Endometrium (tissue), 2 donors: ENCODE results near the gene LIX1.
"Not testable (repeated sequence)": the region's sequence is repeated elsewhere in the genome, so short reads cannot be mapped to it uniquely, and the experiment has no call there.

ENCODE experiments used
- FAIRE-seq: peaks from 2 replicates; lab custom pipeline; 2012; peaks lifted over from hg19 to GRCh38; lab: Jason Lieb, UNC
- donor health status: control.
- donor health status: control.

The LIX1 gene

DNA sequence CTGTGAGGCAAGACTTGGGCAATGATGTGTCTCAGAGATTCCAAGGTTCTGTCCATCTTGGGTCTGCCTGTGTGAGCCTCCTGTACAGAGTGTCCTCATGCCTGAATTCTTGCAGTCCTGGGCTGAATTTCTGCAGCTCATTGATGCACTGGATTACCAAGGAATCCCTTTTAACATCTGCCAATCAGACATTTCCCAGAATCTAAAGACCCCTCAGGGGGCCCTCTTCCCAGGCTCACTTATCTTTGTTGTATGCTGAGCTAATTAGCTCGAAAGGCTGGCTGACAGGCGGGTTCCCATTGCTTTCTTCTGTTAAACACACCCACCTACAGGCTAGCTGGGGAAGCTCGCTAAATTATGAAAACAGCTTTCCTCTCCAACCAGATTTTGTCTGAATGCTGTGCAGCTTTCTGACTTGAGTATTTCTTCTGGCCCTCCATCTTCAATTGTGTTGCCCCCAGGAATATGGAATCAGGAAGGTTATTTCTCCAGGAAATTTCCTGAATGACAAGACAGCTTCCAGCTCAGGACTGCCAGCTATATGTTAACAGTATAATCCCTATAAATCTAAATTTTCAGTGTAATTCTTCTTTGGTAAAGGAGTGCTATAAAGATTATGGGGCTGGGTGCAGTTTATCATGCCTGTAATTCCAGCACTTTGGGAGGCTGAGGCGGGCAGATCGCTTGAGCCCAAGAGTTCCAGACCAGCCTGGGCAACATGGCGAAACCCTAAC lies at the start of gene LIX1:
TSS of gene LIX1 (minus strand) at position 91 of the 734 bp plus-strand sequence. CDS start at position 56, 35 bp downstream.
- no peak for FAIRE-seq

DNA sequence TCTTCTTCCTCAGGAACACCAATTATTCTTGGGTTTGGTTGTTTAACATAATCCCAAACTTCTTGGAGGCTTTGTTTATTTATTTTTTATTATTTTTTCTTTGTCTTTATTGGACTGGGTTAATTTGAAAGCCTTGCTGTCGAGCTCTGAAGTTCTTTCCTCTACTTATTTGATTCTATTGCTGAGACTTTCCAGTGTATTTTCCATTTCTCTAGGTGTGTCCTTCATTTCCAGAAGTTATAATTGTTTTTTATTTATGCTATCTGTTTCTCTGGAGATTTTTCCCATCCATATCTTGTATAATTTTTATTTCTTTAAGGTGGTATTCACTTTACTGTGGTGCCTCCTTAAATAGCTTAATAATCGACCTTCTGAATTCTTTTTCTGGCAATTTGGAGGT lies 49.5 kb upstream of the LIX1 start:
- no peak for FAIRE-seq

DNA sequence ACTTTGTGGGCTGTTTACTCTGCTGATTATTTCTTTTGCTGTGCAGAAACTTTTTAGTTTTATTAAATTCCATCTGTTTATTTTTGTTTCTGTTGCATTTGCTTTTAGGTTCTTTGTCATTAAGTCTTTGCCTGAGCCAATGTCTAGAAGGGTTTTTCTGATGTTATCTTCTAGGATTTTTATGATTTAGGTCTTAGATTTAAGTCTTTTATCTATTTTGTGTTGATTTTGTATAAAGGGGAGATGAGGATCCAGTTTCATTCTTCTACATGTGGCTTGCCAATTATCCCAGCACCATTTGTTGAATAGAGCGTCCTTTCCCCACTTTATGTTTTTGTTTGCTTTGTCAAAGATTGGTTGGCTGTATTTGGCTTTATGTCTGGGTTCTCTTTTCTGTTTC lies 47.1 kb upstream of the LIX1 start:
- not testable (repeated sequence) for FAIRE-seq

DNA sequence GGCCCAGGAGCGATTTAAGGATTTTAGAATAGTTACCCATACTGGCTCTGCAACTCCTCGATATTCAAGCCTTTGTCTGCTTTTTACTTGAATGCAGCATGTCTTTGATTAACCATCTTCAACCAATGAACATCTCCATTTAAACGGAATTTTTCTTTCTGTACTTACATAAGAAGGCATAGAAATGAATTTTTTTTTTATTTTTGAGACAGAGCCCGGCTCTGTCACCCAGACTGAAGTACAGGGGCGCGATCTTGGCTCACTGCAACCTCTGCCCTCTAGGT lies 41.5 kb upstream of the LIX1 start:
- no peak for FAIRE-seq

DNA sequence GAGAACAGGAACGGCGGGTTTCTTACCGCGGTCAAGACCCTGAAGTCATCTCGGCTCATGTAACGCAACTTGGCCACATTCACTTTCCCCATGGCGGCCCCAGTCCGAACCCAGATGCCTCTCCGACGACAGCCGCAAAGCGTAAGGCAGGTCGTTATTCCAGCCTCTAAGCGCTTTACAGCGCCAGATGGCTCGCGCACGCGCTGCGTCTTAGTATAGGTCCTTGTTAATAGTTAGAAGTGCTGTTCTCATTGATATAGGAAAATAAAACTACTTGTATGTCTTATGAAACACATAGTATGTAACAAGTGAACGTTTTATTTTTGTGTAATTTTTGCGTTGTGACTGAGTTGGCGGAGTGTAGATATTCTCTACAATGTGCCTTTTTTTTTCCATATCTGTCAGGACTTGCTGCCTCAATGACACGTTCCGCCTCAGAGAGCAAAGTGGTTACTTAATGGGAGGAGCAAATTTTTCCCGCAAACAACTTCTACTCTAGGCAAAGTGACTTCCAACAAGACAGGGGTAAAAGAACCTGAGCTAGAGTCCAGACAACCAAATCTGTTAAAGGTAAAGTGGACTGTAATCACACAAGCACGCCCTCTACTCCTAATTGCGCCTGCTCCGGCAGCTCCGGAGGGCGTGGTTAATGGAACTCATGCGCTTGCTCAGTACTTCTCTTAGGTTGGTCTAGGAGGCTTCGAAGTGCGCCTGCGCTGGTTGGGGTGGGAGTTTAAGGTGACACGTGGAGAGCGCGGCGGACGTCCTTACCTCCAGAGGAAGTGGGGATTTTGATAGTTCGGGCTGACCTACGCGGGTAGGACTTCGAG lies 40.9 kb upstream of the LIX1 start, which contains the start of gene RIOK2:
TSS of gene RIOK2 (minus strand) at position 148 of the 830 bp plus-strand sequence. CDS start at position 92, 56 bp downstream.
- peak; percentile 70 for FAIRE-seq

DNA sequence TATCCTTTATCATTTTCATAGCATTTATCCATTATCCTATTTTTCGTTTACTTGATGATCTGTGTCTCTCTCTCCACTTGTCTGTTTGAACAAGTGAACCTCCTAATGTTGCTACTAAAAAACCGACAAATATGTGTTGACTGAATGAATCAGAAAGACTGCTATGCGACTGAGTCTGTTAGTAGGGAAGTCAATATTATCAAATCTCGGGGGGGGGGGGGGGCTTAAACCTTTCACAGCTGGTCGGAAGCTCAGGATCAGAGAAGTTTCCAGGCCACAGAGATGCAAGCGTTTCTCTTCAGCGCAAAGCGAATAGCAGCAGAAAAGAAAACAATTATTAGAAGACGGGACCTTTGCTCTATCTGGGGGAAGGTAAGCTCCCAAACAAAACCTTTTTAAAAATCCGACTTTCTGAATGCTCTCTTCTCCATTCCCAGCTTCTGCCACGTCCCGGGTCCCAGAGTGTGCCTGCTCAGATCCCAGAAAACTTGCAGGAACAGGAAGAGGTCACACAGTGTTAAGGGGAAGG lies 40.2 kb upstream of the LIX1 start:
- FAIRE-seq: no peak

DNA sequence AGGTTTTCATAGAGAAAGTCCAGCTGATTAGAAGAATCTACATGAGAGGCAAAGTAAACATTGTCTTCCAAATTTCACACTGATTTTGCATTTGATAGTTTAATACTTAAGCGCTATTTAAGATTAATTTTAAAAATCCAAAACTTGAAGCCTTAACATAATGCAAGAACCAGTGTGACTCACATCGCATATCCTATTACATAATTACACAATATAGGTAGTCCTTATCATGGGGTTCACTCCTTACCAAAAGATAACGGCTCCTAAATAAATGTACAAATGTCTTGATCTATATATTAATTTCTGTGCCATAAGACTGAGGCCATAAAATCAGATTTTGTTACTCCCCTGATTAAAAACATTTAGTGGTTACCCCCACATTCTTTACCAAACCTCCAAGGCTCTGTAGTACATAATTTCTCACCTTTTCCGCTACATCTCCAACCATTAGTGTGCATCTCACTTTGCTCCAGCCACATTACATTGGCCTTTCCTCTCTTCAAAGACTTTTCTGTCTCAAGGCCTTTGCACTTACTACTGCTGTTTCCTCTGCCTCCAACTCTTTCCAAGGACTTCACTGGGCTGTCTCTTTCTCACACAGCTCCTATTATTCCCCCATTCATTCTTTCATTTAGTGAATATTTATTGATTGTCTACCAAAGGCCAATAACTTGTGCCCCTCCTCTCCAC lies 39.6 kb upstream of the LIX1 start:
- FAIRE-seq: no peak

DNA sequence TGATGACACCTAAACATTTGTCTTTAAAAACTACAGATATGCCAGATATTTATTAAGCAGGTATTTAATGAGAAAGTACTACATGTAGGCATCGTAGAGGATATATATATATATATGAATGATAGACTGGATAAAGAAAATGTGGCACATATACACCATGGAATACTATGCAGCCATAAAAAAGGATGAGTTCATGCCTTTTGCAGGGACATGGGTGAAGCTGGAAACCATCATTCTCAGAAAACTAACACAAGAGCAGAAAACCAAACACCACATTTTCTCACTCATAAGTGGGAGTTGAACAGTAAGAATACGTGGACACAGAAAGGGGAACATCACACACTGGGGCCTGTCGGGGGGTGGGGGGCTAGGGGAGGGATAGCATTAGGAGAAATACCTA lies 37.0 kb upstream of the LIX1 start:
- not testable (repeated sequence) for FAIRE-seq

DNA sequence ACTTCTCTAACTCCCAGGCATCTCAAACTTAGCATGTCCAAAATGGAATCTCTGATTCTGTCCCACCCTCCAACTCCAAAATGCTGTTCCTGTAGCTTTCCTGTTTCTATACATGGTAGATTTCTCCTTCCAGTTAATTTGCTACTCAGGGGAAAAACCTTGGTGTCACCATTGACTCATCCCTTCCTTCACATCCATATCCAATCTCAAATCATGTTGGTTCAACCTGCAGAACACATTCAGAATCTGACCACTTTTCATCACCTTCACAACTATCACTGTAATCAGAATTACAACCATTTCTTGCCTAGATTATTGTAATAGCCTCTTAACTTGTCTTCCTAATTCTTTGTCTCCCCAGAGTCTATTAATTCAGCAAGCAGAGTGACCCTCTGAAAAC lies 29.8 kb upstream of the LIX1 start:
- FAIRE-seq: no peak

DNA sequence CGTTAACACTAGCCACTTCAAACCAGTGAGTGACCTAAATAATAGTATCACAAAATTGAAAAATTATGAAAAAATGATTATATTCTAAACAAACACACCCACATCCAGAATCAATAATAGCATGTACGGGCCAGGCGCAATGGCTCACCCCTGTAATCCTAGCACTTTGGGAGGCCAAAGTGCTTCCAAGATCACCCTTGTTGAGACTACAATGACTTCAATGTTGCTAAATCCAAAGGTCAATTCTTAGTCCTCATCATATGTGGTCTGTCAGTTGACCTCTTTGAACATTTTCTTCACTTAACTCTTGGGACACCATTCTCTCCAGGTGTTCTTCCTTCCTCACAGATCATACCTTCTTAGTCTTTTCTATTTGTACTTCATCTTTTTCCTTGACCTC lies 29.3 kb upstream of the LIX1 start:
- FAIRE-seq: no peak

DNA sequence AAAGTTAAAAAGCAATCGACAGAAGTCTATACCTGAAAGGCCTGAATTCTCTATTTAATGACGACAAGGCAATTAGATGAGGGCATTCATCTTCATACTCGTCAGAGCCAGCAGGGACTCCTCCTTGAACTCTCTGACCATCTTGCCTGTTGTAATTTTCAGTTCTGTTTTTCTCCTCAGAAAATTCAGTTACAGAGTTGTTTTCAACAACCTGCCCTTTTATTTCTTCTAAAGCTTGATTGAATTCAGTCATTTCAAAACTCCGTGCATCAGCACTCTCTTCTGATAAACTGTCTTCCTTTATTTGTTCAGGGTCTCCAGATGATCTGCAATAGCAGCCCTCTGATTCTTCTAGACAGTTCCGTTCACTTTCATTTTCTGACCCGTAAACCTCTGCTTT lies 25.0 kb upstream of the LIX1 start:
- no peak for FAIRE-seq

DNA sequence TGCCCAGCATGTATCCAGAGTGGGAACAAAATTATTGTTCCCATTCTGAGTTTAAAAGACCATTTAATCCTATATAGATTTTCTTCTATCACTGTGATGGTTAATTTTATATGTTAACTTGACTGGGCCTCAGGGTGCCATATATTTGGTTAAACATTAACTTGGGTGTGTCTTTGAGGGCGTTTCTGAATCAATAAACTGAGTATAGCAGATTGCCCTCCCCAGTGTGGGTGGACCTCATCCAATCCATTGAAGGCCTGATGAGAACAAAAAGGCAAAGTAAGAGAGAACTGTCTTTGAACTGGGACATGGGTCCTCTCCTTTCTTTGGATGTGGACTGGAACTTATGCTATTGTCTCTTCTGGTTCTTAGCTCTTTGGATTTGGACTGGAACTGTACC lies 23.3 kb upstream of the LIX1 start:
- no peak for FAIRE-seq

DNA sequence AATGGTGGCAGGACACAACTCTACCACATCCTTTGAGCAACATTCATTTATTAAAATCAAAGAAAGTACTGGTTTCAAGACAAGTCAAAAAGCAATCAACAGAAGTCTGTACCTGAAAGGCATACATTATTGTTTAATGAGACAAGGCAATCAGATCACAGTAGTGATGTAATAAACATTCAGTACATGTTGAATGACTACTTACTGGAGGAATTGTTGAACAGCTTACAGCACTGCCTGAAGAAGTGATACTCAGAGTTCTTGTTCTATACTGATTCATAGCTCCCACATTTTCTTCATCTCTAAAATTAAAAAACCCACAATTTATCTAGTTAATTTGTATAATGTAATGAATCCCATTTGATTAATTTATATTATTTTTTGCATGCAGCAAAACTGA lies 22.4 kb upstream of the LIX1 start:
- no peak for FAIRE-seq

DNA sequence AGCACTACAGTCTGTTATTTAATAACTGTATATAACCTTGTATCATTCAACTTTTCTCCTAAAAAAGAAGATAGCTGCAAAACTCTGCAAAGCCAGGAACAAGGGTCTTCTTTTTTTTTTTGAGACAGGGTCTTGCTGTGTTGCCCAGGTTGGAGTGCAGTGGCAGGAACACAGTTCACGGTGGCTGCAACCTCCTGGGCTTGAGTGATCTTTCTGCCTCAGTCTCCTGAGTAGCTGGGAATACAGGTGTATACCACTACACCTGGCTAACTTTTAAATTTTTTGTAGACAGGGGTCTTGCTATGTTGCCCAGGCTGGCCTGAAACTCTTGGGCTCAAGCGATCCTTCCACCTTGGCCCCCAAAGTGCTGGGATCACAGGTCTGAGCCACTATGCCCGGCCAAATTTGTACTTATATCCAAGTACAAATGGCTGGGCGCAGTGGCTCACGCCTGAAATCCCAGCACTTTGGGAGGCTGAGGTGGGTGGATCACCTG lies 21.4 kb upstream of the LIX1 start:
- FAIRE-seq: no peak

DNA sequence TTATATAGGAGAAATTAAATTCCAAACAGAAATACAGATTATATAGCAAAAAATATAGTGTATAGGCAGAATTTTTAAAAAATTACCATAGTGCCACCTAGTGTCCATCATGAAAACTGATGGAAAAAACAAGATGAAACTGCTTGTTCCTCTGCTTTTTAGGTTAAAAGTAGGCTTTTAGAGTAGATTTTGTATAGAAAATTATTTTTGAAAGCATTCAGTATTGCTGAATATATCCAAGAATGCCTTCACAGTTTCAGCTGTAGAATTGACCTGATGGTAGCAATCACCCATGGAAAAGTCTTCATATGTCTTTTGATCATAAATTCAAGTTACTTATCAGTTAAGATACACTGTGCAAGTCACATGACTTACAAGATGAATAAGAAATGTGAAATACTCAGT lies 21.0 kb upstream of the LIX1 start:
- peak; percentile 80 for FAIRE-seq

DNA sequence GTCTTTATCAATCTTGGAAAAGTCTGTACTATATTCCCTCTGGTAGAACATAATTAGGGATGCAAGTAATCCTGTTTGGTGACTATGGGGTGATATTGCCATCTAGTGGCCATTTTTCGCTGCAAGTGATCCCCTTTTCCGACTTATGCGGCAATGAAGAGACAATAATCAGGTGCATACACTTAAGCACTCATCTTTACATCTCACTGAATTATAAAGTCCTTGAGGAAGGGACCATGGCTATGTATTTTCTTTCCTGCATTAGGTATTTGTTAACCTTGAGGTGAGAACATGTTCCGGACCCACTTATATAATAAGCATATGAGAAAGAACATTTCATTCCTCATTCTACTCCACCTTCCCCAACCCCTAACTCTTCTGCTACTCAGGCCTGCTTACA lies 19.6 kb upstream of the LIX1 start:
- FAIRE-seq: peak; percentile 82

DNA sequence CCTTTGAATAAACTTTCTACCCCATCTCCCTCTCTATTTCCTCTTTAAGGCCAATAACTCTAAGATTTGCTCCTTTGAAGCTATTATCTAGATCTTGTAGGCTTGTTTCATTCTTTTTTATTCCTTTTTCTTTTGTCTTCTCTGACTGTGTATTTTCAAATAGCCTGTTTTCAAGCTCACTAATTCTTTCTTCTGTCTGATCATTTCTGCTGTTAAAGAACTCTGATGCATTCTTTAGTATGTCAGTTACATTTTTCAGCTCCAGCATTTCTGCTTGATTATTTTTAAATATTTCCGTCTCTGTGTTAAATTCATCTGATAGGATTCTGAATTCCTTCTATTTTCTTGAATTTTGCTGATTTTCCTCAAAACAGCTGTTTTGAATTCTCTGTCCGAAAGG lies 15.3 kb upstream of the LIX1 start:
- FAIRE-seq: no peak

DNA sequence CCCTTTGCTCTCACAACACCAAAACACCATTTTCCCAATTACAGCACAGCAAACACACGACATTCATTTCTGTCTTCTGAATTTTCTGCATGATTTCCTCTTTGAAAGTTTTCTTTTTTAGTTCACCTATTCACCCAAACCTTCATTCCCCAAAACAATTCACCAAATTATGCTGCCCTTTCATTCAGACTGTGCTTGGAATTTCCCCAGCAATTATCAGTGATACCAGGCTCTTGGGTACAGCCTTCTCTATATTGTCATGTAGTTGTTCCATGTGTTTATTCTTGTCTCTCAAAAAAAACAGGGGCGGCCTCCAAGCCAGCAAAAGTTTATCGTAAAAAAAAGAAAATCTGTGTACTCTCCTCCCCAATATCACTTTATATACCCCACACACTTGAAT lies 9.0 kb upstream of the LIX1 start:
- FAIRE-seq: no peak

DNA sequence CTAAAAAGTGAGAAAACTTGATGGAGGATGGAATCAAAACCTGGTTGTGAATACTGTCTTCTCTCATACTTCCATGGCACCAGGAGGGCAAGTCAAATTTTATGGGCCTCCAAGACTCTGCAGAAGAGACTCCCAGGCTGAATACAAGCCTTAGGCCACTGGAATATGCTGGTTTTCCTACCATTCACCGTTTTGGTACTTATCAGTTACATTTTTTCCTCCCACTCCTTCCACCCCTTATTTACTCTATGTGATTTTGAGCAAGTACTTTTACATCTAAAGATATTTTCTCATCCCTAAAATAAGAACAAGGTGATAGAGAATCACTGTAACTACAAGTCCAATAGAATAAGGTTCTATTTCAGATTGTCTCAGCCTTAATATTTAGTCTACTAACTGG lies 8.0 kb upstream of the LIX1 start:
- no peak for FAIRE-seq

DNA sequence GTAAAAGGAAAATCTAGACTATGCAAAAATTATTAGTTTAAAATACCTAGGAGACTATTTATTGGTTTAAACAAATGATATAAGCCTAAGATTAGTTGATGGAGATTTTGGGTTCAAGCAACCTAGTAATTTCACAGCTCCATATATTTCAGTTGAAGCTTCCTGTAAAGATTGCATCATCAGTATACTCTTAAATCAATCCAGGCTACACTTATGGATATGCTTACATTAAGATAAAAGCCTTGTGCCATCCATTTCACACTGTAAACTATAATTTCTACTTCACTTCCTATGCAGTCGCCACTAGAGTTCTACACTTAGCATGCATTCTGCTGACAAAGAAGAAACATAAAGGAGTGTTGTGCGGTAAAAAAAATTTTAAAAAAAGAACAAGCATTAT lies 7.3 kb upstream of the LIX1 start:
- no peak for FAIRE-seq

DNA sequence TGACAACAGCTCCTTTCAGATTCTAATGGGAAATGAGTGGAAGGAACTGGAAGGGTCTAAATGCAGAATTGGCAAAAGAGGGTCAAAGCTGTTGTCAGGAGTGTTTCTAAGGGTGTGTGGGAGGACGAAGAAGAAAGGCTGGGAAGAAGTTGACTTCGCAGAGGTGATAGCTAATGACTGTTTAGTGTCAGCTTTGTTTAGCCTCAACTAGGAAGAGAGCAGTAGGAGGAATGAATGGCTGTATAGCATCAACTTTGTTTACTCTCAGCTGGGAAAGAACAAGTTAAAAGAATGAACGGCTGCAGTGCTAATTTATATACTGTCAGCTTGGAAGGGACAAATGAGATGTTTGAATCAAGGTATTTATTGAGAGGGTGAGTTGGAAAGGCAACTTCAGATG lies 5.9 kb upstream of the LIX1 start:
- no peak for FAIRE-seq

DNA sequence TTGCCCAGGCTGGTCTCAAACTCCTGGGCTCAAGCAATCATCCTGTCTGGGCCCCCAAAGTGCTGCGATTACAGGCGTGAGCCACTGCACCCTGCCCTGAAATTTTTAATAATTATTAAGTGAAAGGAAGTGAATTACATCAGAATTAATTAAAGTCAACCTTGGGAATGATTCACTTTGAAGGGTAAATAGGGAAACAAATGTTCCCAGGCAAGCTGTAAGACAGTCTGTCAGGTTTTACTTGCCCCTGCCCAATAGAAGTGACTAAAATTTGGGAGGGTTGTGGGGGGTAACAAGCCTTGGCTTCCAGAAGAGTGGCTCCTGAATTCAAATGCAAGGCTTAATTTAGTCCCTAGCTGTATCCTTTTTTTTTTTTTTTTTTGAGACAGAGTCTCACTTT lies 1.3 kb upstream of the LIX1 start:
- FAIRE-seq: no peak

DNA sequence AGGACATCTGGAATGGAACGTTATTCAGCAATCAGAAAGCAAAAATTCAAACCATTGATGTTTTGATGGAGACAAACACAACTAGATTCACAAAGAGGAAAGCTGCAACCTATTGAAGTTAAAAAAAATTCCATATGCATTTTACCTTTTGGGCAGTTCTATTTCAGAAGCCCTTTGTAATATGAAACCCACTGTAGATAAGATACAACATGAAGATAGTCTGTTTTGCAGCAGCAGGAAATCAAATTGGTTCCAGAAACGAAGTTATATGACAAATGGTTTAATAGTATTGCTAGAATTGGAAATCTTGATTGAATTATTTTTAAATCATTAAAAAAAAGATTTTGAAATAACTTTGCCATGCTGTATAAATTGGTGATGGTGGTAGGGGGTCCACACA lies 872 bp downstream of the LIX1 start:
- FAIRE-seq: no peak
